ENCODE measurements around the gene PRPF6.

The PRPF6 gene

DNA sequence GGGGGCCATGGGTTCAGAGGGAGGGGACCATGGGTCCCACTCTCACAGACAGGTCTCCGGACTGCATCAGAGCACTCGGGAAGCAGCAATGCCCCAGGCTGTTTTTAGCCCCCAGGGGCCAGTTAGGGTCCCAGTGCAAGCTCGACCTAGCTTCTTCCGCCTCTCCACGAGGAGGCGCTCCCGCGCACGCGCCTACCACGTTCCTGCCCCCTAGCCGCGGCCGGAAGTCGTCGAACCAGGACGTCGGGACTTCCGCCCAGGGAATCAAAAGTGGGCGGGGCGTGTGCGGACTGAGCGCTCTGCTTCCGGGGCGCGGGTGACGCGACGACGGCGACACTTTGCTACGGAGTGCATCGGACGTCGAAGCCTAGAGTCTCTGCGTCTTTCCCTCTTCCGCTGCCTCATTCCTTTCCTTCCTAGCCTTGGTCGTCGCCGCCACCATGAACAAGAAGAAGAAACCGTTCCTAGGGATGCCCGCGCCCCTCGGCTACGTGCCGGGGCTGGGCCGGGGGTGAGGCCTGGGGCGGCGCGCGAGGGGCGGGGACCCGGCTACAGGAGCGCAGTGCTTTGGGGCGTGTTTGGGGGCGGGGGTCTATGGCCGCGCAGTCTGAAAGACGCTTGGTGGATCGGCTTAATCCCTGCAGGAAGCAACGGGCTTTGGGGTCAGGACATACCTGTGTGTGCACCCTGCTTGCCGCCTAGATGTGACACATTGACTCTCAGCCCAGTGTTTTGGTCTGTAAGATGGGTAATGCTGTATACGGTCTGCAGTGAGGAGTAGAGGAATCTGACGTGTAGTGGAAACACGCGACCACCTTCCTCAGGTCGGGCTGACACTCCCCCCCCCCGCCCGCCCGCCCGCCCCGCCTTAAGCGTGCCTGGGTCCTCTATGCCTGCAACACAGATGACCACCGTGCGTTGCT lies at the start of gene PRPF6:
Gene PRPF6 (plus strand): TSS at position 327 of the 923 bp plus-strand sequence. CDS start 114 bp downstream, at position 441.
- DNase-seq, result peak; percentile 98

- no peak for DNase-seq
Measured at GRCh38 chr20:63931735-63932134, 49.2 kb upstream of the PRPF6 start.

DNA sequence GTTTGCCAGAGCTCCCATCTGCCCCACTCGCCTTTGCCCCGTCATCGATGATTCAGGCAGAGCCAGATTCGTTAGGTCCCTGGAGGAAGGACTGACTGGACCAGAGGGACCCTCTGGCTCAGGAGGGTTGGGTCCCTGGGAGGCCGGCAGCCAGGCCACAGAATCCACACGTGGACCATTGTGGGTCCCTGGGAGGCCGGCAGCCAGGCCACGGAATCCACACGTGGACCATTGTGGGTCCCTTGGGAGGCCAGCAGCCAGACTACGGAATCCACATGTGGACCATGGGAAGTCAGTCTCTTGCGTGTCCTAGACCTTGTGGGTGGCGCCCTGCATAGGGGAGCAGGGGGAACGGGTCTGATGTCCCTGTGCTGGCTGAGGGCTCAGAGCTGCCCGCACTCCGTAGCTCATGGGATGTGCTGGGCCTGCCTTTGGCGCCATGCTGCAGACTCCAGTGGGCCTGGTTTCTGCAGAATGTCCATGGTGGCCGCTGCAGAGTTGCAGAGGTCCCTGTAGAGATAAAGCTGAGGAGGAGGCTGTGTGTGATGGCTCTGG lies 48.2 kb upstream of the PRPF6 start:
- DNase-seq, result no peak

- DNase-seq, result no peak
Measured at GRCh38 chr20:63933646-63934045, 47.3 kb upstream of the PRPF6 start.

- no peak for DNase-seq
Measured at GRCh38 chr20:63934271-63935068, 46.5 kb upstream of the PRPF6 start.

DNA sequence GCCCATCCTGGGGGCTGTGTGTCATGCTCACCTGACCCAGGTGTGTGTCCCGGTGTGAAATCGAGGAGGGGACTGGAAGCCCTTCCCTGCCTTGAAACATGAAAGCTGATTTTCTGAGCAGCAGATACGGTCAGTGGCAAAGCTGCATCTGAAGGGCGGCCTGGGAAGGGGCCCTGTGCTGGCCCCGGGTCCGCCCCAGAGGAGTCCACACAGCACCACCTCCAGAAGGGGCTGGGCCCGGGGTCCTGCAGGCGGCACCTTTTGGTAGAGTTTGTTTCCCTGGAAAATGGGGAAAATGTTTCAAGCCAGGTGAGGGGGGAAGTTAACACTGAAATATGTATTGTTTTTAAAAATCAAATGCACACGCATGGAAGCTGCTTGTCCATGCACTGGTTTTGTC lies 45.5 kb upstream of the PRPF6 start:
- no peak for DNase-seq

DNA sequence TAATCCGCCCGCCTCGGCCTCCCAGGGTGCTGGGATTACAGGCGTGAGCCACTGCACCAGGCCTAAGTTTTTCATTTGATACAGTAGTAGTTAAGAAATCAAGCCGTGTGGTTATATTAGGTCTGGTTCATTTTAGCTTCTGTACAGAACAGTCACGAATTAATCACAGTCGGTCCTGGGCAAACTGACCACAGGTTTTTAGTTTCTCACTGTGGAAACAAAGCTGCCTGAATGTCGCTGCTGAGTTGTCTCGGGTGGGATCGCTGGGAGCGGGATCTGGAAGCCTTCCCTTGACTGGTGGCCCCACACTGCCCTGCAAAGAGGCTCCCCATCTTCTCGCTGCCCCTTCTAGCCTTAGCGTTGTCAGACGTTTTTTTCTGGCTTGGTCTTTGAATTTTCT lies 43.3 kb upstream of the PRPF6 start:
- DNase-seq, result no peak

DNA sequence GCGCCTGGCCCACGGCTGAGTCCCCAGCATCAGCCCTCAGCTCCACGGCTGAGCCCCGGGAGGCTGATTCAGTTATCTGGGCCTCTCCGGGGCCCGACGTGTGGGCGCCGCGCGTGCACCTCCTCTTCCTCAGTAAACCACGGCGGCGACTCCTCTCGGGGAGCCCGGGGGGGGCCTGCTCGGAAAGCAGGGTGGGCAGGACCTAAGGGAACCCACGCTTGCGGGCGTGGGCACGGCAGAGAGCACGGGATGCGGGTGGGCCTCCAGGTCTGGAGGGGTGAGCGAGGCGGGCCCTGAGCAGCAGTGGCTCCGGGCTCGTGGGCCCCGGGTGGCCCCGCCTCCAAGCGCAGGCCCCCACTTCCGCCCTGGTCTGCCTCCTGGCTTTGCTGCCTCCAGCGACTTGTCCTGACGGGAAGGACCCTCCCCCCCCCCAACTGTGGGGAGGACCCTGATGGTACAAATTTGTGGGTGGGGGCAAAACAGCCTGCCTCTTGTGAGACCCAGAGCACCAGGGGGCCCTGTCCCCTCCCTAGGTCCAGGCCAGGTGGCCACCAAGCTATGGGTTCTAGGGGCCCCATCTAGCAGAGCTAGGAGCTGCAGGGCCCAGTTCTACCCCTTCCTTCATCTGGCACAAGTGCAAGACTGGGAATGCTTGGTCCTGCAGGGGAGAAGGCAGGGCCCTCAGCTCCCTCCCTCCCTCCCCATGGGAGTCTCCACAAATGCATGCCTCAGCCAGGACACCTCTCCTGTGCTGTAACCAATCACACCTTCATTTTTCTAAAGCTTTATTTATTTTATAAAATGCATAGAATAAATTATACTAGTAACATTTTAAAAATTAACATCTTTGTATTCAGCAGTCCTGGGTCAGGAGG lies 41.6 kb upstream of the PRPF6 start:
- peak; percentile 64 for DNase-seq

DNA sequence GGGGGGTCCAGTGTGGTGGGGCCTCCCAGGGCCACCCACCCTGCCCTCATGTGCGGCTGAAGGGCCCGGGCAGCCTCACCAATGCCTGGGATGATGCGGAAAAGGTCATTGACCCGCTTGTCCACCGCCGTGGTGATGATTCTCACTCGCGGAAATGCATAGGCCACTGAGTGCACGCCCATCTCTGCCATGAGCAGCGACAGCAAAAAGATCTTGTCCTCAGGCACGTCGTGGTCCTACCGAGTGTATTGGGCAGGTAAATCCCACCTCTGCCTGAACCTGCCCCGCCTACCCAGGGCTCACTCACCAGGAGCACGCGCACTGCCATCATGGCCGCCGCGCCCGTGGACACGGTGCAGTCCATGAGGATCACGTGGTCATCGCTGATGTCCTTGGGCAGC lies 40.9 kb upstream of the PRPF6 start:
- no peak for DNase-seq

GRCh38 chr20:63940472-63941266 lies 40.3 kb upstream of the PRPF6 start:
- peak; percentile 62 for DNase-seq

DNA sequence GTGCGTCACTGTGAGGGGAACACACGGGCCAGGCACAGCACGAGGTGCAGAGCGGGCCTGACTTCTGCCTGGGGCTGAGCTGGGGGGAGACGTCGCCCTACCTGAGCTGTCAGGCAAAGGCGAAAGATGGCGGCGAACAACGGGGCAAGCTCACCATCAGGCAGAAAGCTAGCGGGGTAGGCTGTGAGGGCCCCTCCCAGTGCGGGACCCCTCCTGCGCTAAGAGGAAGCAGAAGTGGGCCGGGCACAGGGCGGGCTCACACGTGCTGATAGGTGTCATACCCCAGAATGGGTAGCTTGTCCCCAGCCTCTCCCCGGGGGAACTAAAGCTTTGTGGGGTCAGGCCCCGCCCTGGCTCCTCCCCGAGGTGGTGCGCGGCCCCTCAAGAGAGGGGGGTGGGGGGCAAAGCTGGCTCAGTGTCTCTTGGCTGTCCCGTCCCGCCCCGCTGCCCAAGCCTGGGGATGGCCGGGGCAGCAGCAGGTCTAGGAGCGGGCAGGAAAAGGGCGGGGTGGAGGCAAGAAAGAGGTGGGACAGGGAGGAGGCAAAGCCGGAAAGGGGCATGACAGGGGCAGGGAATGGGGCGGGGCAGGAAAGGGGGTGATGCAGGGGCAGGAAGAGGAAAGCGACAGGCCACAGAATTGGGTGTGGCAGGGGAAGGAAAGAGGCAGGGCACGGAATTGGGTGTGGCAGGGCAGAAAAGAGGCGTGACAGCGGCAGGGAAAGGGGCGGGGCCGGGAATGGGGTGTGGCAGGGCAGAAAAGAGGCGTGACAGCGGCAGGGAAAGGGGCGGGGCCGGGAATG lies 39.5 kb upstream of the PRPF6 start:
- DNase-seq, result peak; percentile 87

- peak; percentile 79 for DNase-seq
Measured at GRCh38 chr20:63942250-63942951, 38.5 kb upstream of the PRPF6 start.

- DNase-seq, result no peak
Measured at GRCh38 chr20:63942969-63943807, 37.7 kb upstream of the PRPF6 start.

DNA sequence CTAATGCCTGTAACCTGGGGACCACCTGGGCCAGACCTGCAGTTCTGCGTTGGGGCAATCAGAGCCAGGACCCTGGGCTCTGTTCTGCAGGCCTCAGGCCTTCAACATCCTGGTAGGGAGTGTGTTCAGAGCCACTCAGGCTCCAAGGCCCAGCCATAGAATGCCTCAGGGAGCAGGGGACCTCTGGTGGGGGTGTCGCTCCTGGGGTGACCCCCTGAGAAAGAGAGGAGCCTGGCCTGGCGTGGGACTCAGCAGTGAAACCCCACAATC lies 37.2 kb upstream of the PRPF6 start:
- DNase-seq, result no peak

GRCh38 chr20:63944078-63944941 lies 36.6 kb upstream of the PRPF6 start:
- DNase-seq, result no peak

DNA sequence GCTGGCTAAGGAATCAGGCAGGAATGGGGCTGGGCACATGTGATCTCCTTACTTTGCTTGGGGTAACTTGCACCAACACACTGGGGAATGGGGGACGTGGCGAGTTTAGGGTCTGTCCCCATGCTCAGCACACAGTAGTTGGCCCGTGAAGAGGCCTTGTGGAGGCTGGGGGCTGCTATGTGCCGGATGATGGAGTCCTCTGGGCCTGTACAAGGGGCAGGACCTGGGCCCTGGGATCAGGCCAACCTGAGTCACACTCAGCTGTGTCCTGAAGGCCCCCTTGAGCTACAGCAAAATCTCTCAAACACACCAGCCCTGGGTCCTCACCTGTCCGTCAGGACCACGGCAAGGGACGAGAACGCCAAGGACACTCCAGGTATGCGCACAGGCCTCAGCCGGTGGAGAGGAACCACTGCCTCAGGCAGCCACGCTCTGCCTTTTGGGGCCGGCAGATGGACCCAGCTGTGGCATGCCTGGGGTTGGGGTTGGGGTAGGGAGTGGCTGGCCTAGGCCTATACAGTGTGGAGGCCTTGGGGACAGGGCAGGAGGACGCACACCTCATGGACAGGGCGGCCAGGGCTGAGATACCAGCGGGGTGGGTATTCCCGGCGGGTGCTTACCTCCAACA lies 35.8 kb upstream of the PRPF6 start:
- no peak for DNase-seq

DNA sequence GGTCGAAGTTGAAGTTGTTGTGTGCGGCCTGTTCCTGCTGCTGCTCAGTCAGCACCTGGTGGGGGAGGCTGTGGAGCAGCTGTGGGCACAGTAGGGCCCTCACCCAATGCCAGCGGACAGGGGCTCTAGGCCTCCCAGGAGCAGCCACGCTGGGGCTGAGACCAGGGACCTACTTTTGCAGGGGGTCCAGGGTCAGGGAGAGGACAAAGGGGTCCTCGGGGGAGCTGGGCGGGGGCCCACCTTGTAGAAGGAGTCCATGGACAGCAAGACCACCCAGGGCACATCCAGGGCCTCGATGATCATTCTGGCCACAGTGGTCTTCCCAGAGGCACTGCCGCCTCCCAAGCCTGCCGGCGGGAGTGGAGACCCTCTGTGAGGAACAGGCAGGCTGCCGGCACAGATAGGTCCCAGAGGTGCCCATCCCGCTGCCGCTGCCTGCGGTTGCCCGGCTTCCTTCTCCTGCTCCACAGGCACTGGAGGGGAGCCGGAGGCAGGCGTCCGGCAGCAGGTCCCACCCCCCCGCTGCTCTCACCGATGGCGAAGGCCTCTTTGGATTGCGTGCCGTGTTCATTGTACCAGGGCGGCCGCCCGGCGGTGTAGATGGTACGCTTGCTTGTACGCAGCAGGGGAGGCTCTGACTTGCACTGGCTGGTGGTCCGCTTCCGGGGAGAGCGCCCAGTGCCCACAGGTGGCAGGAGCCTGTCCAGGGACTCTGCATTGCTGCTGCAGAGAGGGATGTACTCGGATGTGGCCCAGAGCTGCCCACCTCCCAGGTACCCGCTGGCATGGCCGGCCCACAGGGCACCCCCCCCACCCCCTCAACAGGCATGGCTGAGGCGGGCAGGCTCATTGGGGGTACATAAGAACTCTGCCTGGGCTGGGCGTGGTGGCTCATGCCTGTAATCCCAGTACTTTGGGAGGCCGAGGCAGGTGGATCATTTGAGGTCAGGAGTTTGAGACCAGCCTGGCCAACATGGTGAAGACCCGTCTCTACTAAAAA lies 34.7 kb upstream of the PRPF6 start:
- DNase-seq, result no peak
